HEK293 (cell line): ENCODE data around the gene VPS37C.

Experiments used
- CTCF ChIA-PET: fragments of 350-600 bp; formaldehyde crosslinking; extraction: SDS; loops from one replicate; lab custom pipeline; 2021; ENCODE audit warnings: antibody characterized with exemption; lab: Yijun Ruan, JAX
- POLR2A ChIA-PET: fragments of 300-600 bp; formaldehyde crosslinking; extraction: SDS; loops from one replicate; lab custom pipeline; 2020; ENCODE audit warnings: antibody characterized with exemption, inconsistent platforms; lab: Yijun Ruan, JAX
- H3K27ac ChIP-seq: fragments of 200-500 bp; sonication (Bioruptor generic); 2 replicates; pipeline ENCODE4 v1.5.1; 2014; ENCODE audit warnings: low read depth, low read length, control low read depth, inconsistent platforms; ENCODE audit errors: extremely low read depth
- H3K36me3 ChIP-seq, 2 experiments: fragments of 200-500 bp in 1 of 2; sonication (Bioruptor generic) in 1 of 2; 1 replicate in 1 of 2; 2 replicates in 1 of 2; pipeline ENCODE4 v1.5.1; 2014 to 2017; ENCODE audit warnings: inconsistent platforms in 2 of 2, low read length in 2 of 2; ENCODE audit not compliant: control insufficient read depth in 2 of 2, insufficient read depth in 1 of 2
- H3K4me1 ChIP-seq: fragments of 200-500 bp; sonication (Bioruptor generic); 2 replicates; pipeline ENCODE4 v1.5.1; 2014; ENCODE audit warnings: mild to moderate bottlenecking, low read length, inconsistent platforms; ENCODE audit not compliant: control insufficient read depth, insufficient read depth
- H3K4me3 ChIP-seq: 2 replicates; pipeline ENCODE4 v1.5.1; 2011; ENCODE audit warnings: low read depth, mild to moderate bottlenecking, control low read depth, low read length, moderate library complexity
- H3K9me3 ChIP-seq: fragments of 200-500 bp; sonication (Bioruptor generic); 2 replicates; pipeline ENCODE4 v1.5.1; 2014; ENCODE audit warnings: low read depth, low read length, inconsistent platforms; ENCODE audit not compliant: control insufficient read depth, insufficient read depth
- EGR2 ChIP-seq: fragments of 450-650 bp; formaldehyde crosslinking; IDR thresholded peaks from 2 replicates; pipeline ENCODE4 v1.5.1; 2016; ENCODE audit warnings: low read depth, missing biosample characterization, missing genetic modification characterization
- SP7 ChIP-seq: fragments of 450-650 bp; formaldehyde crosslinking; IDR thresholded peaks from 2 replicates; pipeline ENCODE4 v1.5.1; 2016; ENCODE audit warnings: missing biosample characterization, missing genetic modification characterization
- ZBTB21 ChIP-seq: fragments of 450-650 bp; formaldehyde crosslinking; IDR thresholded peaks from 2 replicates; pipeline ENCODE4 v1.5.1; 2017; ENCODE audit warnings: missing biosample characterization, missing genetic modification characterization
- ZFHX2 ChIP-seq: fragments of 450-650 bp; formaldehyde crosslinking; conservative IDR thresholded peaks from 2 replicates; pipeline ENCODE4 v1.5.1; 2016; ENCODE audit warnings: missing biosample characterization, missing genetic modification characterization
- ZNF112 ChIP-seq: fragments of 450-650 bp; formaldehyde crosslinking; IDR thresholded peaks from 2 replicates; pipeline ENCODE4 v1.5.0; 2017; ENCODE audit warnings: missing biosample characterization, missing genetic modification characterization
- ZNF133 ChIP-seq: fragments of 450-650 bp; formaldehyde crosslinking; IDR thresholded peaks from 2 replicates; pipeline ENCODE4 v1.5.1; 2016; ENCODE audit warnings: missing biosample characterization, missing genetic modification characterization
- ZNF140 ChIP-seq: fragments of 450-650 bp; formaldehyde crosslinking; IDR thresholded peaks from 2 replicates; pipeline ENCODE4 v1.5.1; 2016; ENCODE audit warnings: missing biosample characterization, missing genetic modification characterization
- ZNF184 ChIP-seq: fragments of 450-650 bp; IDR thresholded peaks from 2 replicates; pipeline ENCODE4 v1.5.1; 2018; ENCODE audit warnings: missing biosample characterization, mild to moderate bottlenecking, missing genetic modification characterization
- ZNF214 ChIP-seq: fragments of 450-650 bp; formaldehyde crosslinking; IDR thresholded peaks from 2 replicates; pipeline ENCODE4 v1.5.1; 2017; ENCODE audit warnings: missing biosample characterization, mild to moderate bottlenecking, missing genetic modification characterization, borderline replicate concordance
- ZNF664 ChIP-seq: fragments of 450-650 bp; formaldehyde crosslinking; IDR thresholded peaks from 2 replicates; pipeline ENCODE4 v1.5.1; 2016; ENCODE audit warnings: missing biosample characterization, missing genetic modification characterization
- ZNF777 ChIP-seq: fragments of 450-650 bp; formaldehyde crosslinking; IDR thresholded peaks from 2 replicates; pipeline ENCODE4 v1.5.1; 2017; ENCODE audit warnings: missing biosample characterization, missing genetic modification characterization, borderline replicate concordance
- TF ChIP-seq, protein P1 (sequence below): fragments of 450-650 bp; formaldehyde crosslinking; IDR thresholded peaks from 2 replicates; pipeline ENCODE4 v1.5.1; 2016; ENCODE audit warnings: missing biosample characterization, missing genetic modification characterization
- TF ChIP-seq, protein P2 (sequence below): fragments of 450-650 bp; IDR thresholded peaks from 2 replicates; pipeline ENCODE4 v1.5.1; 2018; ENCODE audit warnings: missing biosample characterization, mild to moderate bottlenecking, missing genetic modification characterization
- TF ChIP-seq, protein P3 (sequence below): fragments of 450-650 bp; formaldehyde crosslinking; IDR thresholded peaks from 2 replicates; pipeline ENCODE4 v1.5.1; 2017; ENCODE audit warnings: missing biosample characterization, missing genetic modification characterization
- TF ChIP-seq, protein P4 (sequence below): fragments of 450-650 bp; formaldehyde crosslinking; IDR thresholded peaks from 2 replicates; pipeline ENCODE4 v1.5.1; 2016; ENCODE audit warnings: missing biosample characterization, missing genetic modification characterization
- TF ChIP-seq, protein P5 (sequence below): fragments of 450-650 bp; formaldehyde crosslinking; IDR thresholded peaks from 2 replicates; pipeline ENCODE4 v1.5.1; 2016; ENCODE audit warnings: missing biosample characterization, missing genetic modification characterization
- TF ChIP-seq, protein P6 (sequence below): fragments of 450-650 bp; formaldehyde crosslinking; IDR thresholded peaks from 2 replicates; pipeline ENCODE4 v1.5.1; 2016; ENCODE audit warnings: missing biosample characterization, missing genetic modification characterization, borderline replicate concordance

The VPS37C gene

DNA sequence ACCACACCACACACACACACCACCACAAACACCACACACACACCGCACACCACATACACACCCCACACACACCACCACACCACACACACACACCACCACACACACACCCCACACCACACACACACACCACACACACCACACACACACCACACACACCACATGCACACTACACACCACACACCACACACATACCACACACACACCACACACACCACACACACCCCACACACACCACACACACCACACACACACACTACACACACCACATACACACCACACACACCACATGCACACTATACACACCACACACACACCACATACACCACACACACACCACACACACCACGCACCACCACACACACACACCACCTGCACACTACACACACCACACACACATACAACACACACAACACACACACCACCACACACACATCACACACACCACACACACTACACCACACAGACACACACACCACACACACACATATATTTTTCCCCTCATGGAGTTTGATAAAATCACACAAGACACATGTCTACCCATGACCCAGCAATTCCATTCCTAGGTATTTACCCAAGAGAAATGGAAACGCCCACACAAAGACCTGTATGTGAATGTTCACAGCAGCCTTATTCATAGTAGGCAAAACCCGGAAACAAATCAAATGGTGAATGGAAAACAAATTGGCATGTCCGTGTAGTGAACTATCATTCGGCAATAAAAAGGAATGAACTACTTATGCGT lies 44.6 kb downstream of the VPS37C start:
- ChIA-PET POLR2A (no interaction called here), CTCF (interaction anchor here (0.7 to 2.6 kb wide), 3 partner anchors 13 to 167 kb away, joined by 3 to 12 read pairs (median 3); no protein-coding TSS in a partner anchor)
- H3K9me3 ChIP-seq, result no peaks in the 10 kb centered on the region
- H3K4me1 ChIP-seq, result peaks cover 10% of the 10 kb centered on the region; the same call in 1 of the 2 replicates
- no peak overlapping the region for H3K4me3 ChIP-seq
- TF ChIP-seq ZNF664 (tag by site-specific recombination), result no peak
- TF ChIP-seq ZFHX2, result peak; percentile 31; the same call in 1 of the 2 replicates
- 0 out of 2 replicates have a peak, but pooled peaks have one; percentile 12 for TF ChIP-seq ZNF140 (tag by site-specific recombination)
- TF ChIP-seq, protein P1, sequence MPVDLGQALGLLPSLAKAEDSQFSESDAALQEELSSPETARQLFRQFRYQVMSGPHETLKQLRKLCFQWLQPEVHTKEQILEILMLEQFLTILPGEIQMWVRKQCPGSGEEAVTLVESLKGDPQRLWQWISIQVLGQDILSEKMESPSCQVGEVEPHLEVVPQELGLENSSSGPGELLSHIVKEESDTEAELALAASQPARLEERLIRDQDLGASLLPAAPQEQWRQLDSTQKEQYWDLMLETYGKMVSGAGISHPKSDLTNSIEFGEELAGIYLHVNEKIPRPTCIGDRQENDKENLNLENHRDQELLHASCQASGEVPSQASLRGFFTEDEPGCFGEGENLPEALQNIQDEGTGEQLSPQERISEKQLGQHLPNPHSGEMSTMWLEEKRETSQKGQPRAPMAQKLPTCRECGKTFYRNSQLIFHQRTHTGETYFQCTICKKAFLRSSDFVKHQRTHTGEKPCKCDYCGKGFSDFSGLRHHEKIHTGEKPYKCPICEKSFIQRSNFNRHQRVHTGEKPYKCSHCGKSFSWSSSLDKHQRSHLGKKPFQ (tag by site-specific recombination), result peak; percentile 76; the same call in 1 of the 2 replicates
- no peak for TF ChIP-seq ZNF184 (tag by site-specific recombination)
- TF ChIP-seq EGR2 (tag by site-specific recombination), result peak; percentile 21; the same call in 1 of the 2 replicates
- TF ChIP-seq SP7 (tag by site-specific recombination), result no peak
- no peak for TF ChIP-seq ZBTB21 (tag by site-specific recombination)
- H3K36me3 ChIP-seq, result no peaks in the 10 kb centered on the region
- H3K27ac ChIP-seq, result no peak overlapping the region

DNA sequence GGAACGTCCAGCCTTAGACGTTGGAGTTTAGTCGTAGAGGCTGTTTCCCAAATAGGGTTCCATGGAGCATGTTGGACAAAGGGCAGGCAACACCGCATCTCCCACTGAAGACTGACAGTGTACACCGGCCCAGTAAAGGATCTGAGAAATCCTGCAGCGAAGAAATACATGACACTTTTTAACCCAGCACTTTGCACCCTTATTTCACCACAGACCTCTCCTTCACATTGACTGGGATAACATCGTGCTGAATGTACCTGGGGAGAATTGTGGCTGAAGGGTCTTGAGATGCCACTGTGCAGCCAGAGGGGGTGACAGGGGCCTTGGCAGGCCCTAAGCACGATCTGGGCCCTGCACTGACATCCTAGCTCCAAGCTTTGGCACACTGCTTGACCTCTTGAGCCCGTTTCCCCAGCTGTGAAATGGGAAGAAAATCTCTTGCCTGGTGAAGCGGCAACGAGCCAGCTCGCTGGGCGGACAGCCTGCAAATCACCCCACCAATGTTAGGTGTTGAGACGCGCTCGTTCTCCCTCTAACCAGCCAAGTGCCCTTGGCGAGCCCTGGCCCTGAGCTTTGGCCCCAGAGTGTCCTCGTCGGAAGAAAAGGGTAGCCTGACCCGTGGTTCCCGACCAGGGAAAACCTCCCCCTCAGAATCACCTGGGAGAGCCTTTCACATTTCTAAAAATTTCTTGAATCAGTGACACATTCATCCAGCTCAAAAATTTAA lies 45.6 kb downstream of the VPS37C start:
- ChIA-PET POLR2A (no interaction called here), CTCF (interaction anchor here (0.8 kb wide), 1 partner anchor 146 kb away, joined by 3 read pairs; no protein-coding TSS in a partner anchor)
- H3K9me3 ChIP-seq, result no peaks in the 10 kb centered on the region
- H3K4me3 ChIP-seq, result no peak overlapping the region
- H3K36me3 ChIP-seq, result no peaks in the 10 kb centered on the region
- peaks cover 4% of the 10 kb centered on the region; the same call in 1 of the 2 replicates for H3K4me1 ChIP-seq
- H3K27ac ChIP-seq, result no peak overlapping the region
- TF ChIP-seq ZNF214 (tag by site-specific recombination), result no peak
- TF ChIP-seq, protein P2, sequence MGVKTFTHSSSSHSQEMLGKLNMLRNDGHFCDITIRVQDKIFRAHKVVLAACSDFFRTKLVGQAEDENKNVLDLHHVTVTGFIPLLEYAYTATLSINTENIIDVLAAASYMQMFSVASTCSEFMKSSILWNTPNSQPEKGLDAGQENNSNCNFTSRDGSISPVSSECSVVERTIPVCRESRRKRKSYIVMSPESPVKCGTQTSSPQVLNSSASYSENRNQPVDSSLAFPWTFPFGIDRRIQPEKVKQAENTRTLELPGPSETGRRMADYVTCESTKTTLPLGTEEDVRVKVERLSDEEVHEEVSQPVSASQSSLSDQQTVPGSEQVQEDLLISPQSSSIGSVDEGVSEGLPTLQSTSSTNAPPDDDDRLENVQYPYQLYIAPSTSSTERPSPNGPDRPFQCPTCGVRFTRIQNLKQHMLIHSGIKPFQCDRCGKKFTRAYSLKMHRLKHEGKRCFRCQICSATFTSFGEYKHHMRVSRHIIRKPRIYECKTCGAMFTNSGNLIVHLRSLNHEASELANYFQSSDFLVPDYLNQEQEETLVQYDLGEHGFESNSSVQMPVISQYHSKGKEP (tag by site-specific recombination), result no peak
- no peak for TF ChIP-seq ZNF777 (tag by site-specific recombination)
- TF ChIP-seq, protein P3, sequence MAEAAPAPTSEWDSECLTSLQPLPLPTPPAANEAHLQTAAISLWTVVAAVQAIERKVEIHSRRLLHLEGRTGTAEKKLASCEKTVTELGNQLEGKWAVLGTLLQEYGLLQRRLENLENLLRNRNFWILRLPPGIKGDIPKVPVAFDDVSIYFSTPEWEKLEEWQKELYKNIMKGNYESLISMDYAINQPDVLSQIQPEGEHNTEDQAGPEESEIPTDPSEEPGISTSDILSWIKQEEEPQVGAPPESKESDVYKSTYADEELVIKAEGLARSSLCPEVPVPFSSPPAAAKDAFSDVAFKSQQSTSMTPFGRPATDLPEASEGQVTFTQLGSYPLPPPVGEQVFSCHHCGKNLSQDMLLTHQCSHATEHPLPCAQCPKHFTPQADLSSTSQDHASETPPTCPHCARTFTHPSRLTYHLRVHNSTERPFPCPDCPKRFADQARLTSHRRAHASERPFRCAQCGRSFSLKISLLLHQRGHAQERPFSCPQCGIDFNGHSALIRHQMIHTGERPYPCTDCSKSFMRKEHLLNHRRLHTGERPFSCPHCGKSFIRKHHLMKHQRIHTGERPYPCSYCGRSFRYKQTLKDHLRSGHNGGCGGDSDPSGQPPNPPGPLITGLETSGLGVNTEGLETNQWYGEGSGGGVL (tag by site-specific recombination), result no peak
- TF ChIP-seq, protein P4, sequence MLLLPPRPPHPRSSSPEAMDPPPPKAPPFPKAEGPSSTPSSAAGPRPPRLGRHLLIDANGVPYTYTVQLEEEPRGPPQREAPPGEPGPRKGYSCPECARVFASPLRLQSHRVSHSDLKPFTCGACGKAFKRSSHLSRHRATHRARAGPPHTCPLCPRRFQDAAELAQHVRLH, result no peak
- TF ChIP-seq, protein P5, sequence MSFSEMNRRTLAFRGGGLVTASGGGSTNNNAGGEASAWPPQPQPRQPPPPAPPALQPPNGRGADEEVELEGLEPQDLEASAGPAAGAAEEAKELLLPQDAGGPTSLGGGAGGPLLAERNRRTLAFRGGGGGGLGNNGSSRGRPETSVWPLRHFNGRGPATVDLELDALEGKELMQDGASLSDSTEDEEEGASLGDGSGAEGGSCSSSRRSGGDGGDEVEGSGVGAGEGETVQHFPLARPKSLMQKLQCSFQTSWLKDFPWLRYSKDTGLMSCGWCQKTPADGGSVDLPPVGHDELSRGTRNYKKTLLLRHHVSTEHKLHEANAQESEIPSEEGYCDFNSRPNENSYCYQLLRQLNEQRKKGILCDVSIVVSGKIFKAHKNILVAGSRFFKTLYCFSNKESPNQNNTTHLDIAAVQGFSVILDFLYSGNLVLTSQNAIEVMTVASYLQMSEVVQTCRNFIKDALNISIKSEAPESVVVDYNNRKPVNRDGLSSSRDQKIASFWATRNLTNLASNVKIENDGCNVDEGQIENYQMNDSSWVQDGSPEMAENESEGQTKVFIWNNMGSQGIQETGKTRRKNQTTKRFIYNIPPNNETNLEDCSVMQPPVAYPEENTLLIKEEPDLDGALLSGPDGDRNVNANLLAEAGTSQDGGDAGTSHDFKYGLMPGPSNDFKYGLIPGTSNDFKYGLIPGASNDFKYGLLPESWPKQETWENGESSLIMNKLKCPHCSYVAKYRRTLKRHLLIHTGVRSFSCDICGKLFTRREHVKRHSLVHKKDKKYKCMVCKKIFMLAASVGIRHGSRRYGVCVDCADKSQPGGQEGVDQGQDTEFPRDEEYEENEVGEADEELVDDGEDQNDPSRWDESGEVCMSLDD (tag by site-specific recombination), result no peak
- TF ChIP-seq, protein P6, sequence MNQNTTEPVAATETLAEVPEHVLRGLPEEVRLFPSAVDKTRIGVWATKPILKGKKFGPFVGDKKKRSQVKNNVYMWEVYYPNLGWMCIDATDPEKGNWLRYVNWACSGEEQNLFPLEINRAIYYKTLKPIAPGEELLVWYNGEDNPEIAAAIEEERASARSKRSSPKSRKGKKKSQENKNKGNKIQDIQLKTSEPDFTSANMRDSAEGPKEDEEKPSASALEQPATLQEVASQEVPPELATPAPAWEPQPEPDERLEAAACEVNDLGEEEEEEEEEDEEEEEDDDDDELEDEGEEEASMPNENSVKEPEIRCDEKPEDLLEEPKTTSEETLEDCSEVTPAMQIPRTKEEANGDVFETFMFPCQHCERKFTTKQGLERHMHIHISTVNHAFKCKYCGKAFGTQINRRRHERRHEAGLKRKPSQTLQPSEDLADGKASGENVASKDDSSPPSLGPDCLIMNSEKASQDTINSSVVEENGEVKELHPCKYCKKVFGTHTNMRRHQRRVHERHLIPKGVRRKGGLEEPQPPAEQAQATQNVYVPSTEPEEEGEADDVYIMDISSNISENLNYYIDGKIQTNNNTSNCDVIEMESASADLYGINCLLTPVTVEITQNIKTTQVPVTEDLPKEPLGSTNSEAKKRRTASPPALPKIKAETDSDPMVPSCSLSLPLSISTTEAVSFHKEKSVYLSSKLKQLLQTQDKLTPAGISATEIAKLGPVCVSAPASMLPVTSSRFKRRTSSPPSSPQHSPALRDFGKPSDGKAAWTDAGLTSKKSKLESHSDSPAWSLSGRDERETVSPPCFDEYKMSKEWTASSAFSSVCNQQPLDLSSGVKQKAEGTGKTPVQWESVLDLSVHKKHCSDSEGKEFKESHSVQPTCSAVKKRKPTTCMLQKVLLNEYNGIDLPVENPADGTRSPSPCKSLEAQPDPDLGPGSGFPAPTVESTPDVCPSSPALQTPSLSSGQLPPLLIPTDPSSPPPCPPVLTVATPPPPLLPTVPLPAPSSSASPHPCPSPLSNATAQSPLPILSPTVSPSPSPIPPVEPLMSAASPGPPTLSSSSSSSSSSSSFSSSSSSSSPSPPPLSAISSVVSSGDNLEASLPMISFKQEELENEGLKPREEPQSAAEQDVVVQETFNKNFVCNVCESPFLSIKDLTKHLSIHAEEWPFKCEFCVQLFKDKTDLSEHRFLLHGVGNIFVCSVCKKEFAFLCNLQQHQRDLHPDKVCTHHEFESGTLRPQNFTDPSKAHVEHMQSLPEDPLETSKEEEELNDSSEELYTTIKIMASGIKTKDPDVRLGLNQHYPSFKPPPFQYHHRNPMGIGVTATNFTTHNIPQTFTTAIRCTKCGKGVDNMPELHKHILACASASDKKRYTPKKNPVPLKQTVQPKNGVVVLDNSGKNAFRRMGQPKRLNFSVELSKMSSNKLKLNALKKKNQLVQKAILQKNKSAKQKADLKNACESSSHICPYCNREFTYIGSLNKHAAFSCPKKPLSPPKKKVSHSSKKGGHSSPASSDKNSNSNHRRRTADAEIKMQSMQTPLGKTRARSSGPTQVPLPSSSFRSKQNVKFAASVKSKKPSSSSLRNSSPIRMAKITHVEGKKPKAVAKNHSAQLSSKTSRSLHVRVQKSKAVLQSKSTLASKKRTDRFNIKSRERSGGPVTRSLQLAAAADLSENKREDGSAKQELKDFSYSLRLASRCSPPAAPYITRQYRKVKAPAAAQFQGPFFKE (tag by site-specific recombination), result no peak
- TF ChIP-seq ZNF112, result no peak
- TF ChIP-seq ZNF133, result no peak
